HUES6 (cell line): ENCODE data around the gene SMC4.
A peak's percentile ranks its signal among the peaks of the same experiment; 100 is the strongest.

Experiments used
- H3K27ac ChIP-seq: 2 replicates; pipeline ENCODE4 v1.7.0; 2013; ENCODE audit warnings: low read depth, mild to moderate bottlenecking, low read length, inconsistent platforms
- H3K27me3 ChIP-seq: 2 replicates; pipeline ENCODE4 v1.6.1; 2013; ENCODE audit warnings: low read length; ENCODE audit not compliant: control insufficient read depth, insufficient read depth
- H3K36me3 ChIP-seq: 2 replicates; pipeline ENCODE4 v1.6.1; 2013; ENCODE audit warnings: low read length; ENCODE audit not compliant: control insufficient read depth, insufficient read depth
- H3K4me1 ChIP-seq: 2 replicates; pipeline ENCODE4 v1.6.1; 2013; ENCODE audit warnings: low read length; ENCODE audit not compliant: control insufficient read depth, insufficient read depth
- H3K4me3 ChIP-seq: 2 replicates; pipeline ENCODE4 v1.5.1; 2013; ENCODE audit warnings: low read depth, low read length
- H3K9ac ChIP-seq: one replicate; pipeline ENCODE4 v1.6.1; 2013; ENCODE audit warnings: mild to moderate bottlenecking, low read length
- H3K9me3 ChIP-seq: 2 replicates; pipeline ENCODE4 v1.6.1; 2013; ENCODE audit warnings: low read depth, low read length; ENCODE audit not compliant: control insufficient read depth, insufficient read depth

Gene SMC4

DNA sequence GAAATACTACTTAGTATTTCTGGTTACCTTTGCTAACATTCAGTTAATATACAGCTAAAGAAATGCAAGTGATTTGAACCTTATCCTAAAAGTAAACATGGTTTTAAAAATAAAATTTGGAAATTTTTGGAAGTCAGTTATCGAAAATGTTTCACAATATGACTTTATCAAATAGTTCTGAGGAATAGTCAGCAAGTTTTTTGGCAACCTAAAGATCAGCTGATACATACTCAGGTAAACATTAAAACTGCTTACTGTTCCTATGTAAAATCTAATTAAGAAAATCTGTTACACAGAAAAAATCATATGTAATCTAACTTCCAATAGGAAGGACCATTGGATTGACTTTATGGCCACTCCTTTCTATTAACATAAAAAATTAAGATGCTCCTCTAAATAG is 24.5 kb upstream of the SMC4 start:
- no peak overlapping the region for H3K27ac ChIP-seq

GRCh38 chr3:160376681-160377080 is 22.8 kb upstream of the SMC4 start:
- H3K27me3 ChIP-seq = no peaks in the 10 kb centered on the region
- no peak overlapping the region for H3K27ac ChIP-seq
- peaks cover 19% of the 10 kb centered on the region for H3K4me1 ChIP-seq
- H3K9me3 ChIP-seq = 0 out of 2 replicates have a peak, but pooled peaks cover 2% of the 10 kb centered on the region
- no peak overlapping the region for H3K9ac ChIP-seq
- peaks cover 18% of the 10 kb centered on the region for H3K36me3 ChIP-seq
- no peak overlapping the region for H3K4me3 ChIP-seq

More for the DNA sequence above, 24.5 kb upstream of the SMC4 start:
- 0 out of 2 replicates have a peak, but pooled peaks cover 2% of the 10 kb centered on the region for H3K9me3 ChIP-seq
- H3K4me3 ChIP-seq = no peak overlapping the region
- H3K9ac ChIP-seq = no peak overlapping the region
- peaks cover 18% of the 10 kb centered on the region for H3K36me3 ChIP-seq
- H3K27me3 ChIP-seq = no peaks in the 10 kb centered on the region
- H3K4me1 ChIP-seq = peaks cover 13% of the 10 kb centered on the region

DNA sequence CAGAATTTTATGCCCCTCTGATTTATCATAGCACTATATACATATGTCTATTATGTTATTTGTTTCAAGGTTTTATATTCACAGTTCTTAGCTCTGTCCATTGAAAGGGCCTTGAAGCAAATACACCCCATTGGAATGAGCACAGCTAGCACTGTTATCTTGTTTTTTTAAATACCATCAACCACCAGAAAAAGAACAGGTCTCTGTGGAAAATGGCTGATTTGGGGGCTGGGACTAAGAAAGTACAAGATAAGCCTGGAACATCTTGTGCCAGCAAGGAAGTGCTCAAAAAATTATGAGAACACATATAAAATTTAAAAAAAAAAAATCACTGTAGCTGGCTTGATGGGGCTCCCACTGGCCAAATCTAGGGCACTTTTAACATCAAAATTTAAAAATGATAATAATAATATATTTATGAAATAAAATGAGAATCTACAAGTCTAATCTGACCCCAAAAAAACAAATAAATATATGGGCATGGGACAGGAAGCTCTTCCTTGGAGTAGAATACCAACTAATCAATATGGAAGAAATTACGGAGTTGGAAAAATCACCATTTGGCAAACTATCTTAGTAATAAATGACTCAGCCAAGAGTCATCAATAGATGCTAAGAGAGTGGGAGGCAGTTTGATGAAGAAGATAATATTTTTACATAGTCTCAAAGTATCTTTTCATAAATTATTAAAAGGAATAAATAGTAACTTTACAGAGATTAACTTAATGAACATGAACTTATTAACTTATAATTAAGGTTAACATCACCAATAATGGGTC is 20.9 kb upstream of the SMC4 start:
- H3K27ac ChIP-seq = no peak overlapping the region
- 0 out of 2 replicates have a peak, but pooled peaks cover 2% of the 10 kb centered on the region for H3K9me3 ChIP-seq
- H3K9ac ChIP-seq = no peak overlapping the region
- no peak overlapping the region for H3K4me3 ChIP-seq
- peaks cover 17% of the 10 kb centered on the region for H3K36me3 ChIP-seq
- H3K27me3 ChIP-seq = no peaks in the 10 kb centered on the region
- H3K4me1 ChIP-seq = peaks cover 19% of the 10 kb centered on the region

DNA sequence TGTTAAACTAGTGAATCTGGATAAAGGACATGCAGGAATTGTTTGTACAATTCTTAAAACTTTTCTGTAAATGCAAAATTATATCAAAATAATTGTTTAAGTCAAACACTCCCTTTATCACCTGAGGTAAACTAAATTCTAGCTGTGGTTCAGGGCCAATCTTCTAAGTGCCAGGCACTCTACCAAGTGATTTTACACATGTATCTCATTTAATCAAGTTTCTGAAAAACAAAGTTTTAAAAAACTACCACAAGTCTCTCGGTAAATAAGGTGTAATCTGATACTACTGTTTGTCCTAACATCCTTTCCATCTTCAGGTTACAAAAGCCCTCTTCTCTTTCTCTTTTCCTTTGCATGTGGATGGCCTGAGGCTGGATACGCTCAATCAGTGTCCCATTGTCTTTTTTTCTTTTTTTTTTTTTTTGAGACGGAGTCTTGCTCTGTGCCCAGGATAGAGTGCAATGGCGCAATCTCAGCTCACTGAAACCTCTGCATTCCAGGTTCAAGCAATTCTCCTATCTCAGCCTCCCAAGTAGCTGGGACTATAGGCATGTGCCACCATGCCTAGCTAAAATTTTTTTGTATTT is 19.7 kb upstream of the SMC4 start:
- no peaks in the 10 kb centered on the region for H3K9me3 ChIP-seq
- no peaks in the 10 kb centered on the region for H3K27me3 ChIP-seq
- peaks cover 23% of the 10 kb centered on the region for H3K4me1 ChIP-seq
- H3K27ac ChIP-seq = peak overlapping the region; percentile 41; the same call in 1 of the 2 replicates
- peaks cover 5% of the 10 kb centered on the region for H3K36me3 ChIP-seq
- peak overlapping the region; percentile 34; the same call in 1 of the 2 replicates for H3K4me3 ChIP-seq
- peak overlapping the region; percentile 10 for H3K9ac ChIP-seq

- H3K36me3 ChIP-seq = no peaks in the 10 kb centered on the region
- peaks cover 31% of the 10 kb centered on the region for H3K4me1 ChIP-seq
- no peak overlapping the region for H3K9ac ChIP-seq
- no peaks in the 10 kb centered on the region for H3K9me3 ChIP-seq
- H3K4me3 ChIP-seq = no peak overlapping the region
- H3K27me3 ChIP-seq = no peaks in the 10 kb centered on the region
- no peak overlapping the region for H3K27ac ChIP-seq
These were observed 18.0 kb upstream of the SMC4 start for GRCh38 chr3:160381470-160381869.

GRCh38 chr3:160384639-160385318 is 14.7 kb upstream of the SMC4 start:
- Histone ChIP-seq H3K9ac (no peak overlapping the region), H3K27ac (no peak overlapping the region), H3K36me3 (no peaks in the 10 kb centered on the region), H3K4me3 (no peak overlapping the region), H3K4me1 (peaks cover 19% of the 10 kb centered on the region), H3K9me3 (no peaks in the 10 kb centered on the region), H3K27me3 (no peaks in the 10 kb centered on the region)

- no peaks in the 10 kb centered on the region for H3K27me3 ChIP-seq
- no peaks in the 10 kb centered on the region for H3K36me3 ChIP-seq
- no peaks in the 10 kb centered on the region for H3K9me3 ChIP-seq
- H3K9ac ChIP-seq = no peak overlapping the region
- H3K4me1 ChIP-seq = no peaks in the 10 kb centered on the region
- H3K27ac ChIP-seq = no peak overlapping the region
- no peak overlapping the region for H3K4me3 ChIP-seq
These were observed 8.8 kb upstream of the SMC4 start for GRCh38 chr3:160390565-160391138.

- H3K36me3 ChIP-seq = no peaks in the 10 kb centered on the region
- H3K9ac ChIP-seq = no peak overlapping the region
- H3K4me3 ChIP-seq = no peak overlapping the region
These were observed 6.7 kb upstream of the SMC4 start for GRCh38 chr3:160392798-160393197.

DNA sequence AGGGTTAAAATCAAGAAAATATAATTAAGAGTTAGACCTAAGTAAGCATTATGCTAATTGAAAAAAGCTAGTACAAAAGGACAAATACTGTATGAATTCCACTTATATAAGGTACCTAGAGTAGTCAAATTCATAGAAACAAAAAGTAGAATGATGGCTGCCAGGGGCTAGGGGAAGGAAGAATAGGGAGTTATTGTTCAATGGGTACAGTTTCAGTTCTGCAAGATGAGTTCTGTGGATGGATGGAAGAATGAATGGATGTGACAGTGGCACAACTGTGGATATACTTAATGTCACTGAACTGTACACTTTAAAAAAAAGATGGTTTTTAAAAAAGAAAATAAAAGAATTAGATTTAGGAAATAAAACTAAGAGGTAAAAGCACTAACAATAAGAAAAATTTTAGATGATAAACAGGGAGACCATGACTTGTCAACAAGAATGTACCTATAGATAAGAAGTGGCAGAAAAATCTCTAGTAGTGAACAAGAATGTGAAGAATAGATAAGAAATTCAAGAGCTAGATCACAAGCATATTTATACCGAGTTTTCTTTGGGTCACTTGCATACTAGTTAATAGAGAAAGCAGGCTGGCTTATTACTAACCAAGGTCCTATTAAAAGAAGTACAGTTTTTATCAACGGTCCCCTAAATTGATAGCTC is 6.0 kb upstream of the SMC4 start:
- H3K9me3 ChIP-seq = no peaks in the 10 kb centered on the region
- H3K27ac ChIP-seq = no peak overlapping the region
- H3K4me1 ChIP-seq = no peaks in the 10 kb centered on the region
- no peaks in the 10 kb centered on the region for H3K36me3 ChIP-seq
- H3K4me3 ChIP-seq = no peak overlapping the region
- H3K9ac ChIP-seq = no peak overlapping the region
- H3K27me3 ChIP-seq = no peaks in the 10 kb centered on the region

More at GRCh38 chr3:160392798-160393197, 6.7 kb upstream of the SMC4 start:
- Histone ChIP-seq H3K27ac (no peak overlapping the region), H3K9me3 (no peaks in the 10 kb centered on the region), H3K4me1 (no peaks in the 10 kb centered on the region), H3K27me3 (no peaks in the 10 kb centered on the region)

DNA sequence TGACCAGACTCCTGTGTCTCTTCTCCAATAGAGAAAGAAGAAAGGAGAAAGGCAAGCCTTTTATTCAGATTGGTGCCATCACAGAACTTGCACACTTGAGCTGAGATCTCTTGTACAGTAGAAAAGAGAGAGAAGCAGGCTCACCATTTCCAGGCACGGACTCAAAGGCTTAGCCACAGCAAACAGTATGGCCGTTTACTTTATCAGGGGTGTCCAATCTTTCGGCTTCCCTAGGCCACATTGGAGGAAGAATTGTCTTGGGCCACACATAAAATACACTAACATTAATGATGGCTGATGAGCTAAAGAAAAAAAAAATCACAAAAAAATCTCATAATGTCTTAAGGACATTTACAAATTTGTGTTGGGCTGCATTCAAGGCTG is 5.4 kb upstream of the SMC4 start:
- H3K9me3 ChIP-seq = no peaks in the 10 kb centered on the region
- no peak overlapping the region for H3K27ac ChIP-seq
- no peak overlapping the region for H3K4me3 ChIP-seq
- no peak overlapping the region for H3K9ac ChIP-seq
- no peaks in the 10 kb centered on the region for H3K36me3 ChIP-seq
- H3K27me3 ChIP-seq = no peaks in the 10 kb centered on the region
- H3K4me1 ChIP-seq = no peaks in the 10 kb centered on the region
